WTC11 (cell line): Measurements from ENCODE around the gene ATP10D. TPM values are rescaled to one million over a fixed set of nuclear protein-coding genes. Genes with fewer than 3 reads are reported as not detected.

Experiments used
- ATAC-seq: fragments of 200-7000 bp; cut with Tn5 transposase; 2 replicates; pipeline ENCODE4 v1.10.0; 2021; ENCODE audit warnings: mild to moderate bottlenecking, moderate library complexity
- CTCF ChIA-PET: fragments of 300-600 bp; sonication (Branson Sonifier 250); formaldehyde crosslinking; loops from one replicate; lab custom pipeline; 2021; ENCODE audit warnings: antibody characterized with exemption; lab: Charles Lee
- POLR2A ChIA-PET: fragments of 350-600 bp; sonication (Branson Sonifier 250); formaldehyde crosslinking; loops from one replicate; lab custom pipeline; 2021; ENCODE audit warnings: antibody characterized with exemption; lab: Charles Lee
- DNase-seq: peaks from one replicate; pipeline ENCODE4 v3.0.0; 2021; ENCODE audit warnings: low spot score
- H3K27ac Mint-ChIP-seq: 2 replicates; pipeline ENCODE4 v1.8.0; 2021; ENCODE audit warnings: mixed read lengths
- H3K27me3 Mint-ChIP-seq: 2 replicates; pipeline ENCODE4 v1.8.0; 2021; ENCODE audit warnings: low read depth, mild to moderate bottlenecking, moderate library complexity, mixed read lengths
- H3K36me3 Mint-ChIP-seq: 2 replicates; pipeline ENCODE4 v1.8.0; 2021; ENCODE audit warnings: mixed read lengths
- H3K4me1 Mint-ChIP-seq: 2 replicates; pipeline ENCODE4 v1.8.0; 2022; ENCODE audit warnings: mixed read lengths
- H3K4me3 Mint-ChIP-seq: 2 replicates; pipeline ENCODE4 v1.8.0; 2021; ENCODE audit warnings: mild to moderate bottlenecking, moderate library complexity, mixed read lengths
- H3K9me3 Mint-ChIP-seq: 2 replicates; pipeline ENCODE4 v1.8.0; 2021; ENCODE audit warnings: mixed read lengths
- ARID4B ChIP-seq: sonication (generic); formaldehyde crosslinking; IDR thresholded peaks from 2 replicates; pipeline ENCODE4 v1.8.0; 2023; ENCODE audit warnings: missing genetic modification reagents, mild to moderate bottlenecking, borderline replicate concordance
- ATF1 ChIP-seq: sonication (generic); formaldehyde crosslinking; IDR thresholded peaks from 2 replicates; pipeline ENCODE4 v1.8.1; 2023; ENCODE audit warnings: mild to moderate bottlenecking, moderate library complexity, missing genetic modification reagents
- E2F1 ChIP-seq: sonication (generic); formaldehyde crosslinking; IDR thresholded peaks from 2 replicates; pipeline ENCODE4 v1.8.0; 2022; ENCODE audit warnings: mild to moderate bottlenecking, missing genetic modification reagents
- E2F5 ChIP-seq: sonication (generic); formaldehyde crosslinking; IDR thresholded peaks from 2 replicates; pipeline ENCODE4 v1.8.1; 2022; ENCODE audit warnings: mild to moderate bottlenecking, moderate library complexity, missing genetic modification reagents
- ETV6 ChIP-seq: sonication (generic); formaldehyde crosslinking; IDR thresholded peaks from 2 replicates; pipeline ENCODE4 v1.8.1; 2022; ENCODE audit warnings: mild to moderate bottlenecking, missing genetic modification reagents
- FOXJ3 ChIP-seq: sonication (generic); formaldehyde crosslinking; IDR thresholded peaks from 2 replicates; pipeline ENCODE4 v1.9.0; 2021; ENCODE audit warnings: missing genetic modification reagents, mild to moderate bottlenecking, borderline replicate concordance
- FOXP1 ChIP-seq: sonication (generic); formaldehyde crosslinking; IDR thresholded peaks from 2 replicates; pipeline ENCODE4 v1.8.0; 2022; ENCODE audit warnings: missing genetic modification reagents, mild to moderate bottlenecking, moderate library complexity, borderline replicate concordance
- GABPB1 ChIP-seq: sonication (generic); formaldehyde crosslinking; IDR thresholded peaks from 2 replicates; pipeline ENCODE4 v1.8.1; 2023; ENCODE audit warnings: mild to moderate bottlenecking, missing genetic modification reagents
- GRHL2 ChIP-seq: fragments of 250-450 bp; sonication (Bioruptor Pico); IDR thresholded peaks from 2 replicates; pipeline ENCODE4 v1.8.0; 2022; ENCODE audit warnings: mild to moderate bottlenecking, moderate library complexity; ENCODE audit not compliant: insufficient replicate concordance, severe bottlenecking
- MXD4 ChIP-seq: fragments of 250-450 bp; sonication (Bioruptor Pico); IDR thresholded peaks from 2 replicates; pipeline ENCODE4 v1.8.0; 2021; ENCODE audit warnings: mild to moderate bottlenecking, moderate library complexity, borderline replicate concordance
- NFYB ChIP-seq: sonication (generic); formaldehyde crosslinking; conservative IDR thresholded peaks from 2 replicates; pipeline ENCODE4 v1.8.0; 2022; ENCODE audit warnings: low read depth, missing genetic modification reagents
- NR3C1 ChIP-seq: sonication (generic); formaldehyde crosslinking; conservative IDR thresholded peaks from 2 replicates; pipeline ENCODE4 v1.8.1; 2023; ENCODE audit warnings: low read depth, mild to moderate bottlenecking, missing genetic modification reagents
- RORB ChIP-seq: fragments of 250-450 bp; sonication (Bioruptor Pico); IDR thresholded peaks from 2 replicates; pipeline ENCODE4 v1.9.0; 2021; ENCODE audit warnings: mild to moderate bottlenecking
- SOX15 ChIP-seq: fragments of 250-450 bp; sonication (Bioruptor Pico); IDR thresholded peaks from 2 replicates; pipeline ENCODE4 v1.9.0; 2021; ENCODE audit warnings: mild to moderate bottlenecking
- SP1 ChIP-seq: sonication (generic); formaldehyde crosslinking; conservative IDR thresholded peaks from 2 replicates; pipeline ENCODE4 v1.8.1; 2022; ENCODE audit warnings: missing genetic modification reagents
- ZMAT4 ChIP-seq: fragments of 250-450 bp; sonication (Bioruptor Pico); IDR thresholded peaks from 2 replicates; pipeline ENCODE4 v1.9.0; 2021; ENCODE audit warnings: mild to moderate bottlenecking
- total RNA-seq: library from RNA; stranded (reverse); gene quantifications from 3 replicates; pipeline ENCODE4 v1.2.3, GENCODE V29; 2021
- TF ChIP-seq, protein P1 (sequence below): sonication (generic); formaldehyde crosslinking; IDR thresholded peaks from 2 replicates; pipeline ENCODE4 v1.8.1; 2023; ENCODE audit warnings: mild to moderate bottlenecking, missing genetic modification reagents, moderate library complexity
- TF ChIP-seq, protein P2 (sequence below): sonication (generic); formaldehyde crosslinking; IDR thresholded peaks from 2 replicates; pipeline ENCODE4 v1.8.0; 2023; ENCODE audit warnings: missing genetic modification reagents
- TF ChIP-seq, protein P3 (sequence below): fragments of 200-600 bp; IDR thresholded peaks from 2 replicates; pipeline ENCODE4 v1.8.0; 2022; ENCODE audit warnings: antibody characterized with exemption
- TF ChIP-seq, protein P4 (sequence below): sonication (generic); formaldehyde crosslinking; IDR thresholded peaks from 2 replicates; pipeline ENCODE4 v1.8.1; 2023; ENCODE audit warnings: mild to moderate bottlenecking, missing genetic modification reagents

The ATP10D gene
- total RNA-seq, 1 experiment from 2014 or later, result 3.1 TPM

DNA sequence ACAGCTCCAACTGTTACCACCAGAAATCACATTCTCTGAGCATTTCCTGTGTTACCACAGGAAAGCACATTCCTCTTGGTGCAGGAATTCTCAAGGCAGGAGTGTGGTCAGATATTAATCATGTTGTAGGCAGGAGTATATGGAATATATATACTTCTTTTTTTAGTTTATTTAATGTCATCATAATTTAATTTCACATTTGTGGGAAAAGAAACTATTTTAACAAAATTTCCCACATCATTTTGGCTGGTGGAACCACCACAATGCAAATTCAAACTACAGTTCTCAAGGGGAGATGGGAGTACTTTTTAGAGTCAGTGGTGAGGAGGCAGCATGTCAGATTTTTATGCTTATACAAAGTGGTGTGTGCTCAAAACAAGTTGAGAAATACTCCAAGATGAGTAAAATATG, 139.0 kb downstream of the ATP10D start:
- Mint-ChIP-seq H3K4me1 (0 out of 2 replicates have a peak, but pooled peaks cover 2% of the 10 kb centered on the region), H3K36me3 (no peaks in the 10 kb centered on the region), H3K27me3 (no peaks in the 10 kb centered on the region), H3K27ac (no peak overlapping the region), H3K4me3 (no peak overlapping the region), H3K9me3 (peaks cover 4% of the 10 kb centered on the region; the same call in 1 of the 2 replicates)
- ATAC-seq (no peak), DNase-seq (no peak)
- CTCF ChIA-PET, result interaction anchor here (1.0 to 1.3 kb wide), 2 partner anchors 212 to 216 kb away, joined by 3 read pairs; no protein-coding TSS in a partner anchor
- POLR2A ChIA-PET, result no interaction called here
- TF ChIP-seq SP1 (no peak), GRHL2 (CRISPR knock-in tag) (no peak), ATF1 (CRISPR knock-in tag) (no peak), E2F1 (no peak), ARID4B (CRISPR knock-in tag) (no peak), SOX15 (CRISPR knock-in tag) (no peak), ETV6 (CRISPR knock-in tag) (no peak), FOXJ3 (CRISPR knock-in tag) (no peak), MXD4 (no peak), NFYB (CRISPR knock-in tag) (no peak), RORB (CRISPR knock-in tag) (no peak), NR3C1 (CRISPR knock-in tag) (no peak), E2F5 (CRISPR knock-in tag) (no peak), ZMAT4 (no peak), FOXP1 (no peak), GABPB1 (CRISPR knock-in tag) (no peak)
- TF ChIP-seq, protein P1, sequence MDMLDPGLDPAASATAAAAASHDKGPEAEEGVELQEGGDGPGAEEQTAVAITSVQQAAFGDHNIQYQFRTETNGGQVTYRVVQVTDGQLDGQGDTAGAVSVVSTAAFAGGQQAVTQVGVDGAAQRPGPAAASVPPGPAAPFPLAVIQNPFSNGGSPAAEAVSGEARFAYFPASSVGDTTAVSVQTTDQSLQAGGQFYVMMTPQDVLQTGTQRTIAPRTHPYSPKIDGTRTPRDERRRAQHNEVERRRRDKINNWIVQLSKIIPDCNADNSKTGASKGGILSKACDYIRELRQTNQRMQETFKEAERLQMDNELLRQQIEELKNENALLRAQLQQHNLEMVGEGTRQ (CRISPR knock-in tag), result no peak
- TF ChIP-seq, protein P2, sequence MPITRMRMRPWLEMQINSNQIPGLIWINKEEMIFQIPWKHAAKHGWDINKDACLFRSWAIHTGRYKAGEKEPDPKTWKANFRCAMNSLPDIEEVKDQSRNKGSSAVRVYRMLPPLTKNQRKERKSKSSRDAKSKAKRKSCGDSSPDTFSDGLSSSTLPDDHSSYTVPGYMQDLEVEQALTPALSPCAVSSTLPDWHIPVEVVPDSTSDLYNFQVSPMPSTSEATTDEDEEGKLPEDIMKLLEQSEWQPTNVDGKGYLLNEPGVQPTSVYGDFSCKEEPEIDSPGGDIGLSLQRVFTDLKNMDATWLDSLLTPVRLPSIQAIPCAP (CRISPR knock-in tag), result no peak
- TF ChIP-seq, protein P3, sequence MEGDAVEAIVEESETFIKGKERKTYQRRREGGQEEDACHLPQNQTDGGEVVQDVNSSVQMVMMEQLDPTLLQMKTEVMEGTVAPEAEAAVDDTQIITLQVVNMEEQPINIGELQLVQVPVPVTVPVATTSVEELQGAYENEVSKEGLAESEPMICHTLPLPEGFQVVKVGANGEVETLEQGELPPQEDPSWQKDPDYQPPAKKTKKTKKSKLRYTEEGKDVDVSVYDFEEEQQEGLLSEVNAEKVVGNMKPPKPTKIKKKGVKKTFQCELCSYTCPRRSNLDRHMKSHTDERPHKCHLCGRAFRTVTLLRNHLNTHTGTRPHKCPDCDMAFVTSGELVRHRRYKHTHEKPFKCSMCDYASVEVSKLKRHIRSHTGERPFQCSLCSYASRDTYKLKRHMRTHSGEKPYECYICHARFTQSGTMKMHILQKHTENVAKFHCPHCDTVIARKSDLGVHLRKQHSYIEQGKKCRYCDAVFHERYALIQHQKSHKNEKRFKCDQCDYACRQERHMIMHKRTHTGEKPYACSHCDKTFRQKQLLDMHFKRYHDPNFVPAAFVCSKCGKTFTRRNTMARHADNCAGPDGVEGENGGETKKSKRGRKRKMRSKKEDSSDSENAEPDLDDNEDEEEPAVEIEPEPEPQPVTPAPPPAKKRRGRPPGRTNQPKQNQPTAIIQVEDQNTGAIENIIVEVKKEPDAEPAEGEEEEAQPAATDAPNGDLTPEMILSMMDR, result no peak
- TF ChIP-seq, protein P4, sequence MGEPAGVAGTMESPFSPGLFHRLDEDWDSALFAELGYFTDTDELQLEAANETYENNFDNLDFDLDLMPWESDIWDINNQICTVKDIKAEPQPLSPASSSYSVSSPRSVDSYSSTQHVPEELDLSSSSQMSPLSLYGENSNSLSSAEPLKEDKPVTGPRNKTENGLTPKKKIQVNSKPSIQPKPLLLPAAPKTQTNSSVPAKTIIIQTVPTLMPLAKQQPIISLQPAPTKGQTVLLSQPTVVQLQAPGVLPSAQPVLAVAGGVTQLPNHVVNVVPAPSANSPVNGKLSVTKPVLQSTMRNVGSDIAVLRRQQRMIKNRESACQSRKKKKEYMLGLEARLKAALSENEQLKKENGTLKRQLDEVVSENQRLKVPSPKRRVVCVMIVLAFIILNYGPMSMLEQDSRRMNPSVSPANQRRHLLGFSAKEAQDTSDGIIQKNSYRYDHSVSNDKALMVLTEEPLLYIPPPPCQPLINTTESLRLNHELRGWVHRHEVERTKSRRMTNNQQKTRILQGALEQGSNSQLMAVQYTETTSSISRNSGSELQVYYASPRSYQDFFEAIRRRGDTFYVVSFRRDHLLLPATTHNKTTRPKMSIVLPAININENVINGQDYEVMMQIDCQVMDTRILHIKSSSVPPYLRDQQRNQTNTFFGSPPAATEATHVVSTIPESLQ (CRISPR knock-in tag), result no peak
